Ectodermal cell (in vitro differentiated cells): ENCODE results near the gene RAB3IP.

ENCODE experiments used
- H3K27ac ChIP-seq: 2 replicates; pipeline ENCODE4 v1.7.0; 2013; ENCODE audit warnings: mild to moderate bottlenecking, low read depth, low read length; ENCODE audit not compliant: insufficient read depth, poor library complexity, severe bottlenecking
- H3K27me3 ChIP-seq: 2 replicates; pipeline ENCODE4 v1.7.0; 2013; ENCODE audit warnings: mild to moderate bottlenecking, low read length; ENCODE audit not compliant: insufficient read depth, control insufficient read depth, poor library complexity, severe bottlenecking
- H3K36me3 ChIP-seq: one replicate; pipeline ENCODE4 v1.7.0; 2013; ENCODE audit warnings: low read length; ENCODE audit not compliant: control insufficient read depth, insufficient read depth
- H3K4me1 ChIP-seq: one replicate; pipeline ENCODE4 v1.7.0; 2013; ENCODE audit warnings: low read length; ENCODE audit not compliant: control insufficient read depth, insufficient read depth
- H3K4me3 ChIP-seq: 2 replicates; pipeline ENCODE4 v1.7.0; 2013; ENCODE audit warnings: low read depth, low read length, control low read depth; ENCODE audit not compliant: insufficient read depth
- H3K9me3 ChIP-seq: 2 replicates; pipeline ENCODE4 v1.7.0; 2013; ENCODE audit warnings: mild to moderate bottlenecking, low read length, moderate library complexity; ENCODE audit not compliant: control insufficient read depth
- WGBS, 2 experiments: methylation state at CpG; one replicate each; pipeline ENCODE4 v1.1.7; 2013; ENCODE audit warnings: missing lambda C conversion rate in 2 of 2; 5-methylcytosine and 5-hydroxymethylcytosine counted together

RAB3IP gene

GRCh38 chr12:69714542-69714941 lies 24.1 kb upstream of the RAB3IP start:
- WGBS, 2 experiments, result 81 to 96% methylated on average over 2 of the region's 3 CpGs
- no peak overlapping the region for H3K27ac ChIP-seq
- H3K27me3 ChIP-seq, result no peaks in the 10 kb centered on the region
- H3K4me3 ChIP-seq, result no peak overlapping the region
- no peaks in the 10 kb centered on the region for H3K4me1 ChIP-seq
- no peaks in the 10 kb centered on the region for H3K36me3 ChIP-seq
- H3K9me3 ChIP-seq, result no peaks in the 10 kb centered on the region

DNA sequence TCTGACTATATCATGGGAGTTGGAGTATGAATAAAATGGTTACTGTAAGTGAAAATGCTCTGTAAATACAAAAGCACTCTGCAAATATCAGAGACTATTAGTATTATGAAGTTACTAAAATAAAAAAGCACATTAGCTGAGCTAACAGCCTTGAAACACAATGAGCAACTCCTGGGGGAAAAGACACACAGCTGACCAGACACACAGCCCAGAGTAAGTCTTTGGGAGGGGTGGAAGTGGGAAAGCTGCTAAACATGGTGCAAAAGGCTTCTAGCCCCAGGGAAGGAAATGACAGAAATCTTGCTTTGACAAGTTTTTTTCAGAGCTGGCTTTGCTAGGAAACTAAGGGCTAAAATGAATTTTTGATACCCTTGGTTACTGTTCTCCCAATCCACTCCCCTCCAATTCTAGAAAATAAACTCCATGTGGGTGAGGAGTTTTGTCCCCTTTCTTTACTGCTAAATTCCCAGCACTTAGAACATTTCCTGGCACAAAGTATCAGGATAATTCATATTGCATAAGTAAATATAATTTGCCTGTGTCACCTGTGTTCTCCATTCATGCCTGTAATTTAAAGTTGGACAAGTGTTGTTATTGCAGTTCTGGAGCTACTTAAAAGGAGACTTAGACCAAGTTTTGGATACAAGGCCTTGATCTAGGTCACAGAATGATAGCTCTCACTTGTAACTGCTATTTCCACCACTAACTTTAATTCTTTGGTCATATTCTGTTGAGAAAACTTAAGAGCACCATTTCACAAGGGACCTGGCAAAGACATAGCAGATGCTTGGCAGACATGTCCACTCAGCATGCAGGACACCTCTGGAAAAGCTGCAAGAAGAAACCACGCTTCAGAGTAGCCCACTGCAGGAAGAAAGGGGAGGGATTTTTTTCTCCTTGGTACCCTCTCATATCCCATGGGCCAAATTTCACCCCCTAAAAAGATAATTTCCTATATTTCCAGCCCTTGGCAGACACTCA lies 19.0 kb upstream of the RAB3IP start:
- H3K4me3 ChIP-seq, result no peak overlapping the region
- no peaks in the 10 kb centered on the region for H3K4me1 ChIP-seq
- H3K27me3 ChIP-seq, result no peaks in the 10 kb centered on the region
- 94 to 100% methylated on average over 1 of the region's 1 CpG for WGBS, 2 experiments
- no peaks in the 10 kb centered on the region for H3K9me3 ChIP-seq
- H3K27ac ChIP-seq, result no peak overlapping the region
- H3K36me3 ChIP-seq, result no peaks in the 10 kb centered on the region

DNA sequence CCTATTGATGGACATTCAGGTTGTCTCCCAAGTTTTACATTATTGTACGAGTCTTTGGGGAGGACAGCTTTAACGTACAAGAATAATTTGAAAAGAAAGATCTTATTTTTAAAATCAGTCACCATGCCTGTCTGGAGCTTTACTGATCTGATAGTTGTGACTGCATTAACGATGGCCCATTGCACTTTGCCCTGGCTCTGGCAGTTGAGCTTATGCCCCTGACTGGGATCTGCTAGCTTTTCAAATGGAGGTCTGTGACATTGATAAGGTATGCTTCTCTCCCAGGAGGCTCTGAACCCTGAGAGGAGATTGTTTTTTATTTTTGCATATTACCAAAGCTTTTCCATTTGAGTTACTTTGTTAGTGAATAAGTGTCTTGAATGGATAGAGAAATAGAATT lies 17.9 kb upstream of the RAB3IP start:
- Histone ChIP-seq H3K27ac (no peak overlapping the region), H3K4me3 (no peak overlapping the region), H3K4me1 (no peaks in the 10 kb centered on the region), H3K36me3 (no peaks in the 10 kb centered on the region), H3K27me3 (no peaks in the 10 kb centered on the region), H3K9me3 (no peaks in the 10 kb centered on the region)
- 91 to 93% methylated on average over 3 of the region's 3 CpGs for WGBS, 2 experiments

DNA sequence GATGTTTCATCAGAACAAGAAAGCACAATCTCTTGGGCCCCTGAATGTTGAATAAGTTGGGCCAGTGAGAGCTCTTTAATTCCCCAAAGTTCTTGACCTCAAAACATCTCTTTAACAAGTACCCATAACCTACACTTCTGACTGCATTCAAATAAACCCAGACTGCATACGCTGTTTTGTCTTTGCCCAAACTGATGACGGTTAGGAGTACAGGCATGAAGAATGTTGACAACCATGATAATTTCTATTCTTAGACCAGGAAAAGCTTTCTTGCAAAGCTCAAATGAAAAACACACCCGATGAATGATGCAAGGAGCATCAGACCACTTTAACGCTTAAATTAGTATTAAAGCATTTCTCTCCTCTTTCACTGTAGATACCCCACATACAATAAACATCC lies 11.7 kb upstream of the RAB3IP start:
- Histone ChIP-seq H3K36me3 (no peaks in the 10 kb centered on the region), H3K4me1 (no peaks in the 10 kb centered on the region)
- WGBS, 2 experiments, result 91 to 96% methylated on average over 4 of the region's 4 CpGs

DNA sequence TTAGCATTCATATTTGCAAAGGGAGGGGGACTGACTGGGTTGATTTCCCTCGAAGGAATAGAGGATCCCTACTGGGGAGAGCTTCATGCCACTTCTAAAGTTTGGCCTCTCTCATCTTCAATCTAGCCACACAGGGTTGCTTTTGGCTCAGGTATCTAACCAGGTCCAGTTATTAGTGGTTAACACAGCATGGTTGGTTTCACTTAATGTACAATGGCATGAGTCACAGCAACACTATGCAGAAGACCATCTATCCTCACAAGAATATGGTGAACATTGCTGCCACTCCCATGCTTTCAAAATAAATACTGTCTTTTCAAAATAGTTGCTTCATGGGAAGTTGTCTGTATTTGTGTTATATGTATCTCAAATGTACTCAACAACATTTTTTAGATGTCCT lies 6.6 kb upstream of the RAB3IP start:
- Histone ChIP-seq H3K9me3 (no peaks in the 10 kb centered on the region), H3K4me3 (no peak overlapping the region), H3K4me1 (no peaks in the 10 kb centered on the region), H3K36me3 (no peaks in the 10 kb centered on the region), H3K27me3 (peaks cover 7% of the 10 kb centered on the region), H3K27ac (no peak overlapping the region)
- WGBS, 2 experiments, result 73 to 78% methylated on average over 1 of the region's 1 CpG

More for the DNA sequence above, 11.7 kb upstream of the RAB3IP start:
- H3K9me3 ChIP-seq, result no peaks in the 10 kb centered on the region
- H3K27ac ChIP-seq, result no peak overlapping the region
- H3K27me3 ChIP-seq, result no peaks in the 10 kb centered on the region
- no peak overlapping the region for H3K4me3 ChIP-seq

DNA sequence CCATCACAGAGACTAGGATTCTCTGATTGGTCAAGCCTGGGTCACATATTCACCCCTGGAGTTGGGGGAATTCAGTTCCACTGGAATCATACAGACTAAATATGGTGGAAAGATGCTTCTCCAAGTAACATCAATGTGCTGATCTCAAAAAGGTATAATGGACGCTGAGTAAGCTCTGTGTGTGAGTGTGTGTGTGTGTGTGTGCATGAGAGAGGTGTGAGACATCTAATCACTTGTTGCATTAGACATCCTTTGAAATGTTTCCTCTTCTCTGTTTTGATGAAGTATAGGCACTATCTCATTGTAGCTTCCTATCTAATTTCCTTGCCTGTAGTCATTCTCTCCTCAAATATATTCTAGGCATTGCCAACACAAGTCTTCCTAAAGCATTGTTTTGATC lies 5.0 kb upstream of the RAB3IP start:
- Histone ChIP-seq H3K9me3 (no peaks in the 10 kb centered on the region), H3K4me3 (no peak overlapping the region), H3K27me3 (peaks cover 20% of the 10 kb centered on the region), H3K27ac (no peak overlapping the region), H3K4me1 (no peaks in the 10 kb centered on the region), H3K36me3 (no peaks in the 10 kb centered on the region)
- 81 to 93% methylated on average over 1 of the region's 1 CpG for WGBS, 2 experiments

GRCh38 chr12:69739287-69740191 lies 879 bp downstream of the RAB3IP start:
- no peak overlapping the region for H3K27ac ChIP-seq
- peak overlapping the region; percentile 79 for H3K4me3 ChIP-seq
- no peaks in the 10 kb centered on the region for H3K4me1 ChIP-seq
- peaks cover 60% of the 10 kb centered on the region for H3K27me3 ChIP-seq
- 1% methylated on average over 63 to 66 of the region's 66 CpGs for WGBS, 2 experiments
- H3K9me3 ChIP-seq, result no peaks in the 10 kb centered on the region
- no peaks in the 10 kb centered on the region for H3K36me3 ChIP-seq

- H3K36me3 ChIP-seq, result peaks cover 5% of the 10 kb centered on the region
- WGBS, 2 experiments, result 69 to 71% methylated on average over 2 of the region's 4 CpGs
- H3K27me3 ChIP-seq, result peaks cover 36% of the 10 kb centered on the region
- no peak overlapping the region for H3K27ac ChIP-seq
- H3K9me3 ChIP-seq, result no peaks in the 10 kb centered on the region
- H3K4me3 ChIP-seq, result no peak overlapping the region
- H3K4me1 ChIP-seq, result no peaks in the 10 kb centered on the region
These were observed 5.4 kb downstream of the RAB3IP start for GRCh38 chr12:69744109-69744508.

- Histone ChIP-seq H3K36me3 (peaks cover 5% of the 10 kb centered on the region), H3K4me1 (no peaks in the 10 kb centered on the region), H3K27me3 (no peaks in the 10 kb centered on the region), H3K4me3 (no peak overlapping the region), H3K27ac (no peak overlapping the region), H3K9me3 (no peaks in the 10 kb centered on the region)
- WGBS, 2 experiments, result no CpG with 5 or more reads among the region's 1 CpG
These were observed 12.8 kb downstream of the RAB3IP start for GRCh38 chr12:69751476-69751875.

- Histone ChIP-seq H3K9me3 (peaks cover 3% of the 10 kb centered on the region), H3K27ac (no peak overlapping the region), H3K36me3 (no peaks in the 10 kb centered on the region), H3K4me1 (no peaks in the 10 kb centered on the region), H3K27me3 (no peaks in the 10 kb centered on the region), H3K4me3 (no peak overlapping the region)
- WGBS, 2 experiments, result 87 to 96% methylated on average over 4 to 5 of the region's 5 CpGs
These were observed 16.6 kb downstream of the RAB3IP start for GRCh38 chr12:69755302-69755701.
